GM23338 (cell line): Measurements from ENCODE around the gene RAB2B. TPM values are rescaled to one million over a fixed set of nuclear protein-coding genes. Genes with fewer than 3 reads are reported as not detected.

Experiments
- ATAC-seq: fragments of 200-7000 bp; cut with Tn5 transposase; 3 replicates; pipeline ENCODE4 v1.9.1; 2020
- DNase-seq: peaks from one replicate; pipeline ENCODE4 v3.0.0-alpha.2; 2015; ENCODE audit warnings: low spot score
- H2AFZ ChIP-seq: fragments of 200-600 bp; sonication (generic); 2 replicates; pipeline ENCODE4 v1.8.0; 2016; ENCODE audit warnings: antibody characterized with exemption, mild to moderate bottlenecking, moderate library complexity
- H3F3A ChIP-seq: fragments of 200-600 bp; sonication (generic); replicated peaks from 2 replicates; pipeline ENCODE4 v1.8.0; 2017; ENCODE audit warnings: antibody characterized with exemption, mixed run types, low read depth
- H3K27ac ChIP-seq: fragments of 200-600 bp; sonication (generic); 2 replicates; pipeline ENCODE4 v1.6.1; 2016; ENCODE audit warnings: low read depth
- H3K27me3 ChIP-seq: fragments of 200-600 bp; sonication (generic); 2 replicates; pipeline ENCODE4 v1.8.0; 2016; ENCODE audit warnings: mild to moderate bottlenecking, mixed run types, moderate library complexity; ENCODE audit not compliant: insufficient read depth
- H3K36me3 ChIP-seq: fragments of 200-600 bp; sonication (generic); 2 replicates; pipeline ENCODE4 v1.8.0; 2016; ENCODE audit warnings: mild to moderate bottlenecking; ENCODE audit not compliant: insufficient read depth
- H3K4me1 ChIP-seq: fragments of 200-600 bp; sonication (generic); 2 replicates; pipeline ENCODE4 v1.8.0; 2016; ENCODE audit warnings: mild to moderate bottlenecking, moderate library complexity; ENCODE audit not compliant: insufficient read depth
- H3K4me2 ChIP-seq: fragments of 200-600 bp; sonication (generic); 2 replicates; pipeline ENCODE4 v1.7.1; 2017; ENCODE audit warnings: mixed run types
- H3K4me3 ChIP-seq: fragments of 200-600 bp; sonication (generic); 2 replicates; pipeline ENCODE4 v1.6.1; 2016; ENCODE audit warnings: mixed run types
- H3K79me2 ChIP-seq: fragments of 200-600 bp; sonication (generic); replicated peaks from 2 replicates; pipeline ENCODE4 v1.8.0; 2017; ENCODE audit warnings: mild to moderate bottlenecking; ENCODE audit not compliant: insufficient read depth
- H3K9me2 ChIP-seq: fragments of 200-600 bp; sonication (generic); 2 replicates; pipeline ENCODE4 v1.8.0; 2017; ENCODE audit not compliant: insufficient read depth
- H4K20me1 ChIP-seq: fragments of 200-600 bp; sonication (generic); replicated peaks from 2 replicates; pipeline ENCODE4 v1.8.0; 2017; ENCODE audit warnings: mild to moderate bottlenecking; ENCODE audit not compliant: insufficient read depth
- H3K27ac Mint-ChIP-seq: 2 replicates; pipeline ENCODE4 v1.8.0; 2020; ENCODE audit warnings: inconsistent platforms, mild to moderate bottlenecking, moderate library complexity, mixed read lengths
- H3K27me3 Mint-ChIP-seq: 3 replicates; pipeline ENCODE4 v1.8.0; 2022; ENCODE audit warnings: low read depth, mild to moderate bottlenecking, moderate library complexity, mixed read lengths, inconsistent platforms; ENCODE audit not compliant: insufficient read depth, poor library complexity
- H3K36me3 Mint-ChIP-seq: 3 replicates; pipeline ENCODE4 v1.8.0; 2021; ENCODE audit warnings: low read depth, mild to moderate bottlenecking, inconsistent platforms, moderate library complexity, mixed read lengths
- H3K4me1 Mint-ChIP-seq: 3 replicates; pipeline ENCODE4 v1.8.0; 2020; ENCODE audit warnings: mild to moderate bottlenecking, inconsistent platforms, mixed read lengths
- H3K4me3 Mint-ChIP-seq: 3 replicates; pipeline ENCODE4 v1.8.0; 2021; ENCODE audit warnings: moderate library complexity, mild to moderate bottlenecking, inconsistent platforms, mixed read lengths
- H3K9me3 Mint-ChIP-seq: 3 replicates; pipeline ENCODE4 v1.8.0; 2020; ENCODE audit warnings: moderate library complexity, mild to moderate bottlenecking, inconsistent platforms, mixed read lengths
- CREB1 ChIP-seq: fragments of 250-450 bp; sonication (Bioruptor Pico); IDR thresholded peaks from 2 replicates; pipeline ENCODE4 v1.5.0; 2020; ENCODE audit warnings: low read depth, mild to moderate bottlenecking, moderate library complexity
- EZH2 ChIP-seq: fragments of 200-600 bp; sonication (generic); IDR thresholded peaks from one replicate; pipeline ENCODE4 v1.8.0; 2017; ENCODE audit warnings: antibody characterized with exemption, mild to moderate bottlenecking, low read depth; ENCODE audit not compliant: unreplicated experiment
- EZH2phosphoT487 ChIP-seq: fragments of 200-600 bp; sonication (generic); IDR thresholded peaks from one replicate; pipeline ENCODE4 v1.8.1; 2018; ENCODE audit warnings: antibody characterized with exemption; ENCODE audit not compliant: unreplicated experiment
- JUNB ChIP-seq: IDR thresholded peaks from one replicate; pipeline ENCODE4 v1.6.1; 2016; ENCODE audit warnings: antibody characterized with exemption; ENCODE audit not compliant: unreplicated experiment
- NANOG ChIP-seq: IDR thresholded peaks from 2 replicates; pipeline ENCODE4 v1.6.1; 2016; ENCODE audit warnings: antibody characterized with exemption, borderline replicate concordance
- POLR2AphosphoS5 ChIP-seq: IDR thresholded peaks from 2 replicates; pipeline ENCODE4 v1.6.1; 2016; ENCODE audit warnings: antibody characterized with exemption, low read depth
- STAT1 ChIP-seq: IDR thresholded peaks from one replicate; pipeline ENCODE4 v1.6.1; 2016; ENCODE audit warnings: antibody characterized with exemption; ENCODE audit not compliant: unreplicated experiment
- ZNF114 ChIP-seq: fragments of 250-450 bp; sonication (Bioruptor Pico); IDR thresholded peaks from 2 replicates; pipeline ENCODE4 v1.5.0; 2020; ENCODE audit warnings: mild to moderate bottlenecking, moderate library complexity
- ZNF331 ChIP-seq: fragments of 250-450 bp; sonication (Bioruptor Pico); IDR thresholded peaks from 2 replicates; pipeline ENCODE4 v1.5.0; 2020; ENCODE audit warnings: low read depth, mild to moderate bottlenecking, moderate library complexity
- polyA plus RNA-seq: library from polyadenylated mRNA; unstranded; fragments of >200 nt; fragmentation: Nextera tagmentation; extraction: Ambion mirVana; gene quantifications from 2 replicates; pipeline ENCODE4 v1.2.1, GENCODE V29; 2016
- total RNA-seq: library from RNA; depleted of rRNA; stranded (reverse); fragments of >200 nt; shearing (Covaris generic); gene quantifications from 2 replicates; pipeline ENCODE4 v1.2.3, GENCODE V29; 2014
- TF ChIP-seq, protein P1 (sequence below): IDR thresholded peaks from one replicate; pipeline ENCODE4 v1.6.1; 2018; ENCODE audit warnings: antibody characterized with exemption; ENCODE audit not compliant: unreplicated experiment
- TF ChIP-seq, protein P2 (sequence below): IDR thresholded peaks from 2 replicates; pipeline ENCODE4 v1.6.1; 2016; ENCODE audit warnings: antibody characterized with exemption
- TF ChIP-seq, protein P3 (sequence below), 2 experiments: fragments of 200-600 bp in 1 of 2; sonication (generic) in 1 of 2; conservative IDR thresholded peaks; 2 replicates each; pipeline versions ENCODE4 v1.5.1 to v1.6.1; 2016 to 2017; ENCODE audit warnings: antibody characterized with exemption in 2 of 2, low read depth in 2 of 2, mild to moderate bottlenecking in 2 of 2, moderate library complexity in 1 of 2

Gene RAB2B
- total and polyA plus RNA-seq, 2 experiments from 2014 or later = 12.9 to 29.9 TPM

GRCh38 chr14:21509432-21510143 is 32.8 kb upstream of the RAB2B start (continued):
- TF ChIP-seq, protein P1, sequence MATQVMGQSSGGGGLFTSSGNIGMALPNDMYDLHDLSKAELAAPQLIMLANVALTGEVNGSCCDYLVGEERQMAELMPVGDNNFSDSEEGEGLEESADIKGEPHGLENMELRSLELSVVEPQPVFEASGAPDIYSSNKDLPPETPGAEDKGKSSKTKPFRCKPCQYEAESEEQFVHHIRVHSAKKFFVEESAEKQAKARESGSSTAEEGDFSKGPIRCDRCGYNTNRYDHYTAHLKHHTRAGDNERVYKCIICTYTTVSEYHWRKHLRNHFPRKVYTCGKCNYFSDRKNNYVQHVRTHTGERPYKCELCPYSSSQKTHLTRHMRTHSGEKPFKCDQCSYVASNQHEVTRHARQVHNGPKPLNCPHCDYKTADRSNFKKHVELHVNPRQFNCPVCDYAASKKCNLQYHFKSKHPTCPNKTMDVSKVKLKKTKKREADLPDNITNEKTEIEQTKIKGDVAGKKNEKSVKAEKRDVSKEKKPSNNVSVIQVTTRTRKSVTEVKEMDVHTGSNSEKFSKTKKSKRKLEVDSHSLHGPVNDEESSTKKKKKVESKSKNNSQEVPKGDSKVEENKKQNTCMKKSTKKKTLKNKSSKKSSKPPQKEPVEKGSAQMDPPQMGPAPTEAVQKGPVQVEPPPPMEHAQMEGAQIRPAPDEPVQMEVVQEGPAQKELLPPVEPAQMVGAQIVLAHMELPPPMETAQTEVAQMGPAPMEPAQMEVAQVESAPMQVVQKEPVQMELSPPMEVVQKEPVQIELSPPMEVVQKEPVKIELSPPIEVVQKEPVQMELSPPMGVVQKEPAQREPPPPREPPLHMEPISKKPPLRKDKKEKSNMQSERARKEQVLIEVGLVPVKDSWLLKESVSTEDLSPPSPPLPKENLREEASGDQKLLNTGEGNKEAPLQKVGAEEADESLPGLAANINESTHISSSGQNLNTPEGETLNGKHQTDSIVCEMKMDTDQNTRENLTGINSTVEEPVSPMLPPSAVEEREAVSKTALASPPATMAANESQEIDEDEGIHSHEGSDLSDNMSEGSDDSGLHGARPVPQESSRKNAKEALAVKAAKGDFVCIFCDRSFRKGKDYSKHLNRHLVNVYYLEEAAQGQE = no peak
- no peak for TF ChIP-seq EZH2phosphoT487
- no peak for TF ChIP-seq JUNB

DNA sequence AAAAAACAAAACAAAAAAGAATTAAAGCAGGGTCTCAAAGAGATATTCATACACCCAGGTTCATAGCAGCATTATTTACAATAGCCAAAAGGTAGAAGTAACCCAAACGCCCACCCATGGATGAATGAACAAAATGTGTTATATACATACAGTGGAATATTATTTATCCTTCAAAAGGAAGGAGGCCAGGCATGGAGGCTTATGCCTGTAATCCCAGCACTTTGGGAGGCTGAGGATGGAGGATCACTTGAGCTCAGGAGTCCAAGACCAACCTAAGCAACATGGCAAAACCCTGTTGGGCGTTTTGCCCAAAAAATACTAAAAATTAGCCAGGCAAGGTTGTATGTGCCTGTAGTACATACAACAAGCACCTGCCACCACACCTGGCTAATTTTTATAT is 29.8 kb upstream of the RAB2B start:
- no peak for DNase-seq
- H2AFZ ChIP-seq = no peak overlapping the region
- peaks cover 12% of the 10 kb centered on the region; the same call in 1 of the 2 replicates for H3F3A ChIP-seq
- H3K36me3 ChIP-seq = peaks cover 28% of the 10 kb centered on the region
- peaks cover 88% of the 10 kb centered on the region for H3K79me2 ChIP-seq
- peaks cover 19% of the 10 kb centered on the region for H3K4me1 ChIP-seq
- no peak overlapping the region for H3K27ac Mint-ChIP-seq
- no peak for ATAC-seq
- H3K27me3 Mint-ChIP-seq = peaks cover 9% of the 10 kb centered on the region
- H3K4me1 Mint-ChIP-seq = peaks cover 24% of the 10 kb centered on the region
- no peak overlapping the region for H3K4me3 Mint-ChIP-seq
- H3K27me3 ChIP-seq = no peaks in the 10 kb centered on the region
- no peaks in the 10 kb centered on the region for H3K9me2 ChIP-seq
- H3K4me2 ChIP-seq = no peak overlapping the region
- H3K4me3 ChIP-seq = no peak overlapping the region
- TF ChIP-seq, protein P2, sequence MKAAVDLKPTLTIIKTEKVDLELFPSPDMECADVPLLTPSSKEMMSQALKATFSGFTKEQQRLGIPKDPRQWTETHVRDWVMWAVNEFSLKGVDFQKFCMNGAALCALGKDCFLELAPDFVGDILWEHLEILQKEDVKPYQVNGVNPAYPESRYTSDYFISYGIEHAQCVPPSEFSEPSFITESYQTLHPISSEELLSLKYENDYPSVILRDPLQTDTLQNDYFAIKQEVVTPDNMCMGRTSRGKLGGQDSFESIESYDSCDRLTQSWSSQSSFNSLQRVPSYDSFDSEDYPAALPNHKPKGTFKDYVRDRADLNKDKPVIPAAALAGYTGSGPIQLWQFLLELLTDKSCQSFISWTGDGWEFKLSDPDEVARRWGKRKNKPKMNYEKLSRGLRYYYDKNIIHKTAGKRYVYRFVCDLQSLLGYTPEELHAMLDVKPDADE = no peak
- no peak for TF ChIP-seq NANOG
- TF ChIP-seq EZH2phosphoT487 = no peak
- TF ChIP-seq JUNB = no peak
- no peak for TF ChIP-seq STAT1
- TF ChIP-seq EZH2 = no peak
- H4K20me1 ChIP-seq = peaks cover 17% of the 10 kb centered on the region
- H3K27ac ChIP-seq = no peak overlapping the region; the same call in 1 of the 2 replicates
- H3K9me3 Mint-ChIP-seq = peaks cover 4% of the 10 kb centered on the region; the same call in 2 of the 3 replicates
- peaks cover 74% of the 10 kb centered on the region for H3K36me3 Mint-ChIP-seq

GRCh38 chr14:21505012-21505553 is 28.3 kb upstream of the RAB2B start:
- Mint-ChIP-seq H3K9me3 (no peaks in the 10 kb centered on the region), H3K4me3 (no peak overlapping the region), H3K4me1 (peaks cover 29% of the 10 kb centered on the region), H3K27me3 (peaks cover 9% of the 10 kb centered on the region), H3K27ac (peak overlapping the region; percentile 84), H3K36me3 (peaks cover 82% of the 10 kb centered on the region)
- Histone ChIP-seq H3K4me2 (no peak overlapping the region), H3K4me3 (no peak overlapping the region), H2AFZ (no peak overlapping the region), H3K9me2 (no peaks in the 10 kb centered on the region), H3F3A (peaks cover 12% of the 10 kb centered on the region; the same call in 1 of the 2 replicates), H3K36me3 (peaks cover 38% of the 10 kb centered on the region), H3K4me1 (peaks cover 17% of the 10 kb centered on the region), H3K27me3 (no peaks in the 10 kb centered on the region), H3K27ac (peak overlapping the region; percentile 35), H4K20me1 (peaks cover 14% of the 10 kb centered on the region), H3K79me2 (peaks cover 78% of the 10 kb centered on the region)
- DNase-seq (no peak), ATAC-seq (no peak)
- TF ChIP-seq POLR2AphosphoS5 = no peak
- TF ChIP-seq JUNB = no peak
- no peak for TF ChIP-seq NANOG
- TF ChIP-seq, protein P2 = no peak
- TF ChIP-seq, protein P3, sequence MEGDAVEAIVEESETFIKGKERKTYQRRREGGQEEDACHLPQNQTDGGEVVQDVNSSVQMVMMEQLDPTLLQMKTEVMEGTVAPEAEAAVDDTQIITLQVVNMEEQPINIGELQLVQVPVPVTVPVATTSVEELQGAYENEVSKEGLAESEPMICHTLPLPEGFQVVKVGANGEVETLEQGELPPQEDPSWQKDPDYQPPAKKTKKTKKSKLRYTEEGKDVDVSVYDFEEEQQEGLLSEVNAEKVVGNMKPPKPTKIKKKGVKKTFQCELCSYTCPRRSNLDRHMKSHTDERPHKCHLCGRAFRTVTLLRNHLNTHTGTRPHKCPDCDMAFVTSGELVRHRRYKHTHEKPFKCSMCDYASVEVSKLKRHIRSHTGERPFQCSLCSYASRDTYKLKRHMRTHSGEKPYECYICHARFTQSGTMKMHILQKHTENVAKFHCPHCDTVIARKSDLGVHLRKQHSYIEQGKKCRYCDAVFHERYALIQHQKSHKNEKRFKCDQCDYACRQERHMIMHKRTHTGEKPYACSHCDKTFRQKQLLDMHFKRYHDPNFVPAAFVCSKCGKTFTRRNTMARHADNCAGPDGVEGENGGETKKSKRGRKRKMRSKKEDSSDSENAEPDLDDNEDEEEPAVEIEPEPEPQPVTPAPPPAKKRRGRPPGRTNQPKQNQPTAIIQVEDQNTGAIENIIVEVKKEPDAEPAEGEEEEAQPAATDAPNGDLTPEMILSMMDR (conservative IDR thresholded peaks at IDR 0.05; ENCODE audit: low read depth in 2 of 2) = no peak
- TF ChIP-seq ZNF331 = no peak
- no peak for TF ChIP-seq ZNF114 (CRISPR knock-in tag)
- no peak for TF ChIP-seq CREB1 (CRISPR knock-in tag)
- no peak for TF ChIP-seq STAT1
- TF ChIP-seq EZH2phosphoT487 = no peak
